ENCODE data around the gene CAPZB.

The CAPZB gene

GRCh38 chr1:19437891-19438294 lies 47.4 kb downstream of the CAPZB start:
- DNase-seq (ENCODE audit: low read depth) = no peak
- no peak for TF ChIP-seq CTCF (IDR thresholded peaks at IDR 0.05; ENCODE audit: control insufficient read depth, extremely low read depth, insufficient read depth)

GRCh38 chr1:19436716-19437476 lies 48.4 kb downstream of the CAPZB start:
- DNase-seq (ENCODE audit: low read depth) = no peak
- TF ChIP-seq CTCF (IDR thresholded peaks at IDR 0.05; ENCODE audit: control insufficient read depth, extremely low read depth, insufficient read depth) = no peak
- no peak overlapping the region for H3K4me3 ChIP-seq (ENCODE audit: low read depth, low read length)

More at GRCh38 chr1:19437891-19438294, 47.4 kb downstream of the CAPZB start:
- H3K4me3 ChIP-seq (ENCODE audit: low read depth, low read length) = no peak overlapping the region

GRCh38 chr1:19435851-19436455 lies 49.4 kb downstream of the CAPZB start:
- TF ChIP-seq CTCF (IDR thresholded peaks at IDR 0.05; ENCODE audit: control insufficient read depth, extremely low read depth, insufficient read depth) = no peak
- no peak for DNase-seq (ENCODE audit: low read depth)
- no peak overlapping the region for H3K4me3 ChIP-seq (ENCODE audit: low read depth, low read length)

- no peak for TF ChIP-seq CTCF (IDR thresholded peaks at IDR 0.05; ENCODE audit: control insufficient read depth, extremely low read depth, insufficient read depth)
- no peak for DNase-seq (ENCODE audit: low read depth)
- no peak overlapping the region for H3K4me3 ChIP-seq (ENCODE audit: low read depth, low read length)
Observed at GRCh38 chr1:19435181-19435580, 50.2 kb downstream of the CAPZB start.

GRCh38 chr1:19433719-19433998 lies 51.7 kb downstream of the CAPZB start:
- no peak overlapping the region for H3K4me3 ChIP-seq (ENCODE audit: low read depth, low read length)
- peak; percentile 42 for DNase-seq (ENCODE audit: low read depth)
- TF ChIP-seq CTCF (IDR thresholded peaks at IDR 0.05; ENCODE audit: control insufficient read depth, extremely low read depth, insufficient read depth) = no peak

DNA sequence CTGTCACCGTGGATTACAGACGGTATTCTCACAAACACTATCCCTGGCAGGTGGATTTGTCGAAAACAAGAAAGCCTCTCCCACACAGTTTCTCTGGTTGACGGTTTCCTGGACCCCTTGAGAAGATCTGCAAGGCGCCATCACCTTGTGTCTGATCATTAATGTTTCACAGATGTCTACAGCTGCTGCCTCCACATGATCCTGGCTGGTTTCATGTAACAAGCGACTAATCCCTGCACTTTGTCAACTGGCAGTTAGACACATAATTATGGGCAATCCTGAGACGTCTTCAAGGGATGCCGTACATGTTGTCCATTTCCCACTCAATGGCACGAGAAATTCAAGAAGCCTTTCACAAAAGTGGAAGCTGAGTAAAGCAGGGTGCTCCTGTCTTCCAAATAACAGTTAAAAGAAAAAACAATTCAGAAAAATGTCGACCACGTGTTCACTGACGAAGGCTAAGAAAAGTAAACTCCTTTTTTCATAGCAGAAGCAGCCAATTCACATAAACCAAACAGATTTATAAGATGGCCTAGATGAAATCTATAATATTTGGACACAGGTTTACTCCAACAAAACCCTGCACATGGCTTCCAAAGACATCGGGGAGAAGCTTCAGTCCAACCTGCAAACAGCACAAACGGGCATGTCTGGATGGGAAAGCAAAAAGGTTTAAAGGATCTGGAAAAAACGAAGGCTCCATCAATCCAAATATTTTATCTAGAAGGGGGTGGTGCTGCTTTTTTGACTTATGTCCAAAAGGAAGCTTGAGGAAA lies 52.2 kb downstream of the CAPZB start:
- DNase-seq (ENCODE audit: low read depth) = no peak
- TF ChIP-seq CTCF (IDR thresholded peaks at IDR 0.05; ENCODE audit: control insufficient read depth, extremely low read depth, insufficient read depth) = no peak
- no peak overlapping the region for H3K4me3 ChIP-seq (ENCODE audit: low read depth, low read length)
